ENCODE measurements around the gene SMIM3.
"Not testable (repeated sequence)": the region's sequence is repeated elsewhere in the genome, so short reads cannot be mapped to it uniquely, and the experiment has no call there.

The SMIM3 gene

DNA sequence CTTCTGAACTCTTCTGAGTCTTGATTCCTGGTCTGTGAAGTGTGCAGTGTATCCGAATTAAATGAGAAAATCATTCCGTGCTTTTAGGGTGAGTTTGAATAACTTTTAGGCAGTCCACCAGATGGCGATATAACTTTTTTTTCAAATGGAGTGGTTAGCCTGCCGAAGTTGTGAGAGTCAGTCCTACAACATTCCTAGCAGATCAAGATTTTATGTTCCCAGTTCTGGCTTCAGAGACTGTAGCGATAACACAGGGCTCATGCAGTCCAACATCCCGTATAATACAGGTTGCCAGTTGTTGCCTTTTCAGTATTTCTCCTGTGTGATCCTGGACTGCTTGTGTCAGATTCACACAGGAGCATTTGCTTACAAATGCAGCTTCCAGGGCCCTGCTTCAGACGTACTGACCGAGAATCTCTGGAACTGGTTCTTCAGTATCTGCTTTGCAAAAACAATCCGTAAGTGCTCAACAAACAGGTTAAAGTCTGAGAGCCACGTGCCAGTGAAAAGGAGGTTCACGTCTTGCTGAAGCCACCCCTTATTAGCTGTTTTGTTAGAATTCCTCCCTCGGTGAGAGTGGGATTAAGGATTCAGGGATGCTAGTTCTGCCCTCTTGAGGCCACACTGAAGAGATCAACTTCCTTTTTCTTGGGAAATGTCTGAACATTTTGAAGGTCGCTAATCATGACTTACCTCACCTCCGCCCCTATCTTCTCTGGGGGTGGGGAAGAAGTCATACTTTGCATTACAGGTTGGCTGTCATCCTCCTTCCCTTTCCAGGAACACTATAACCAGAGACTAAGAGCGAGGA, 22.8 kb downstream of the SMIM3 start:
- DNase-seq: peak; percentile 36

DNA sequence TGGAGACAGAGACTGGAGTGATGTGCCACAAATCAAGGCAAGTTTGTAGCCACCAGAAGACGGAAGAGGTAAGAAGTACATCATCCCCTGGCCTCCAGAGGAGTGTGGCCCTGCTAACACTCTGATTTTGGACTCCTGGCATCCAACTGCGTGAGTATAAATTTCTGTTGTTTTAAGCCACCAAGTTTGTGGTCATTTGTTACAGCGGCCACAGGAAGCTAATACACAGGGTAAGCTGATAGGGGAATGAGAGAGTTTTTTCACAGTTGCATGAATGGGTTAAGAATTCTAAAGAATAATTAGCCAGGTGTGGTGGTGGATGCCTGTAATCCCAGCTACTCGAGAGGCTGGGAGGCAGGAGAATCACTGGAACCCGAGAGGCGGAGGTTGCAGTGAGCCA, 25.8 kb downstream of the SMIM3 start:
- DNase-seq: no peak

DNA sequence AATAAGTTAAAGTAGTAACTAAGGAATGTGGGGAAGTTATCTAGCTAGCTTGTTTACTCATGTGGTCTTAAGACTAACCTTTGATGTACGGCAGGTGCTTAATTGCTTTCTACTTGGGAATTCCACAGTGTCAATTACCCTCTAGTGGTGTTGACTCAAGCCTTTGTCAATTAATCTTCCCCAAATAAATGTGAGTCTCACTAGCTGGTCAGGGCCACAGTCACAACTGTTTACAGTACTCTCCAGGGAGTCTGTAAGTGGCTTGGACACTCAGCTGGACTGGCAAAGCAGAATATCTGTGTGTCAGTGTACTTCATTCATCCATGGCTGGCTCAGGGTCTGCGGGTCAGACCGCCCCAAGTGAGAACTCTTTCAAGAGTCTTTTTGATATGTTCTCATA, 30.8 kb downstream of the SMIM3 start:
- DNase-seq: no peak

DNA sequence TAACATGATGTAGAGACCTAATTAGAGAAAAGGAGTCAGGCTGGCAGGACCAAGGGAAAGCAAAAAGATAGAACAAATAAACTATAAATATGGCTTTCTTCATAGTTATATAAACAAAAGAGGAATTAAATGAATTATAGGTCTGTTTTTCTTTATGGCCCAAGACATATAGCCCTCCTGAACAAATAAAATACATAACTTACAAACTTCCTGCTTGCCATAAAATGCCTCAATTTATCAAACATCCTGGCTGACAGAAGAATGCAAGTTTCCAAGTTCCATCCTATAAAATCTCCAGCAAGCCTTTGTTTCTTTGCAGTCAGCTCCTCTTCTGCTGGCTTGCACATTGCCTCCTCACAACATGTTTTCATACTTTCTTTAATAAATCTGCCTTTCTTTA, 36.5 kb downstream of the SMIM3 start:
- no peak for DNase-seq

DNA sequence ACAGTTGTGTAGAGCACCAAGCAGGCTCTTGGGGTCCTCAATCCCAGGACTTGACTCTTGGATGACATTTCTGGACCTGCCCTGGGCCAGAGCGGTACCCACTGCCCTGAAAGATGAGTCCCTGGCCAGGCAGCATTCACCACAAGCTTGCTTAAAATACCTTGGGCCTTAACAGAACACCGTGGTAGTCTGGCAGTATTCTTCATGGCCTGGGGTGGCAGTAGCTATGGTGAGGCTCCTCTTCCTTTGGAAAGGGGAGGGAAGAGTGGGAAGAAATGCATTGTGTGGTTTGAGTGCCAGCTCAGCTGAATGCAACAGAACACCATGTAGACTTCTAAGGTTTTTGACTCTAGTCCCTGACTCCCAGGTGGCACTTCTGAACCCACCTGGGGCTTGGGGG, 38.4 kb downstream of the SMIM3 start:
- no peak for DNase-seq

DNA sequence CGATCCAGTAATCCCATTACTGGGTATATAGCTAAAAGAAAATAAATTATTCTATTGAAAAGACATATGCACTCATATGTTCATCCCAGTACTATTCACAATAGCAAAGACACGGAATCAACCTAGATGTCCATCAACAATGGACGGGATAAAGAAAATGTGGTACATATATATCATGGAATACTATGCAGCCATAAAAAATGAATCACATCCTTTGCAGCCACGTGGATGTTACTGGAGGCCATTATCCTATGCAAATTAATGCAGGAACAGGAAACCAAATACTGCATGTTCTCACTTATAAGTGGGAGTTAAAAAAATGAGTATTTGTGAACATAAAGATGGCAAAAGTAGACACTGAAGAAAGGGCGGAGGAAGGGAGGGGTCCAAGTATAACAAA, 51.2 kb downstream of the SMIM3 start:
- no peak for DNase-seq

DNA sequence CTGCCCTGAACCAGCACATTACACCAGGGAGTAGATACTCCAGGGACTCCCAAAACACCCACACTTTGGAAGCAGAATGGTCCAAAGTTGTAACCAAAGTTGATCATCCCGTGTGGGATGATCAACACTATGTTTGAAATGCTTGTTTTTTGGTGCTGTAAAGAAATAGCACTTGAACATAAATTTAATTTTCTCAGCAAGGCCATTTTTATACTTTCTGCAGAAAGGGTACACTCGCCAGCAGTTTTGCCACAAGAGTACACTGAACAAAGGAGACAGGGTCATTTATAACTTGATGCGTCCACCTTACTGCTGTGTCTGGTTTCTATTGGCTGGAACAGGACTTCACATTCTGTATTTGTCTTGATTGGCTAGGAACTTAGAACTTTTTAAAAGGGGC, 53.3 kb downstream of the SMIM3 start:
- not testable (repeated sequence) for DNase-seq

DNA sequence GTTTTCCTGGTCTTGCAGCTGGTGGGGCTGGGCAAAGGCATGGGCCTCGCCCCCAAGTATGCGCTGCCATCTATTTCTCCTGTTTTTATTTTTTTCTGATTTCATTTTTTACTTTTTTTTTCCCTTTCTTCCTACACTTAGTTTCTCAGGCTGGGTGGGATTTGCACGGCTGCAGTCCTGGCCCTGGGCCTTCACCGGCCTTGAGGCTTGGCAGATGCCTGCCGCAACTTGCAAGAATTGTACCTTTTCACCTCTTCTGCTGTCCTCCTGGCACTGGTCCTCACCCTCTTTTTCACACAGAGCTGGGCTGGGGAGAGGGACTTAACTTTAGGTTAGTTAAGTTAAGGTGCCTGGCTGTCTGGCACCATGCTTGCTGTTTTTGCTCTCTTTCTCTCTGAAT, 57.5 kb downstream of the SMIM3 start:
- DNase-seq: no peak

DNA sequence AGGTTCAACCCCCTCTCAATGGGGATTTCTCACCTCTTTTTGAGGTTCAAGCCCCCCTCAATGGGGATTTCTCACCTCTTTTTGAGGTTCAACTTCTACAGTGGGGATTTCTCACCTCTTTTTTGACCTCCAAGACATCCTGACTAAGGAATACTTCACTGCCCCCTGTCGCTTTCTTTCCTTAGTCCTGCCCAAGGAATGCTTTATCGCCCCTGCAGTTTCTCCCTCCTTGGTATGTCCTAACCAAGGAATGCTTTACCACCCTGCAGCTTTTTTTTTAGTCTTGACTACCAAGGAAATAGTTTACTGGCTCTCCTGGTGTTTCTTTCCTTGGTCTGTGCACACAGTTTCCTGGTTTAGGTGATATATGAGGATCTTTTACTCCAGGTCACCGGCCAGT, 58.1 kb downstream of the SMIM3 start:
- no peak for DNase-seq

DNA sequence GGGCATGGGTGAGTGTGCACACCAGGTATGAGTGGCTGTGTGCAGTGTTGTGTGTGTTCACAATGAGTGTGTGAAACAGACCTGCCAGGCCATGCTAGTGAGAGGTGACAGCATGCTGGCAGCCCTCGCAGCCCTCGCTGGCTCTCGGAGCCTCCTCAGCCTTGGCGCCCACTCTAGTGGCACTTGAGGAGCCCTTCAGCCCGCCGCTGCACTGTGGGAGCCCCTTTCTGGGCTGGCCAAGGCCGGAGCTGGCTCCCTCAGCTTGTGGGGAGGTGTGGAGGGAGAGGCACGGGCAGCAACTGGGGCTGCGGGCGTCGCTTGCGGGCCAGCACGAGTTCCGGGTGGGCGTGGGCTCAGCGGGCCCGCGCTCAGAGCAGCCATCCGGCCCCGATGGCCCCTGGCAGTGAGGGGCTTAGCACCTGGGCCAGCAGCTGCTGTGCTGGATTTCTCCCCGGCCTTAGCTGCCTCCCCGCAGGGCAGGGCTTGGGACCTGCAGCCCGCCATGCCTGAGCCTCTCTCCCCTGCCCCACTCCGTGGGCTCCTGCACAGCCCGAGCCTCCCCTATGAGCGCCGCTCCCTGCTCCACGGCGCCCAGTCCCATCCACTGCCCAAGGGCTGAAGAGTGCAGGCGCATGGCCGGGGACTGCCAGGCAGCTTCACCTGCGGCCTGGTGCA, 66.8 kb downstream of the SMIM3 start:
- DNase-seq: not testable (repeated sequence)

DNA sequence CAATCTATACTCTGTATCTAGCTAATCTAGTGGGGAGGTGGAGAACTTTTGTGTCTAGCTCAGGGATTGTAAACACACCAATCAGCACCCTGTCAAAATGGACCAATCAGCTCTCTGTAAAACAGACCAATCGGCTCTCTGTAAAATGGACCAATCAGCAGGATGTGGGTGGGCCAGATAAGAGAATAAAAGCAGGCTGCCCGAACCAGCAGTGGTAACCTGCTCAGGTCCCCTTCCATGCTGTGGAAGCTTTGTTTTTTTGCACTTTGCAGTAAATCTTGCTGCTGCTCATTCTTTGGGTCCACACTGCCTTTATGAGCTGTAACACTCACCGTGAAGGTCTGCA, 67.7 kb downstream of the SMIM3 start, which contains the start of gene IRGM:
TSS of gene IRGM (plus strand) at position 214 of the 346 bp plus-strand sequence. CDS start 1,603 bp downstream, outside the sequence.
- DNase-seq: not testable (repeated sequence)
